Measurements from ENCODE around the gene RFWD3. TPM values are rescaled to one million over a fixed set of nuclear protein-coding genes. Genes with fewer than 3 reads are reported as not detected.

The RFWD3 gene, protein sequence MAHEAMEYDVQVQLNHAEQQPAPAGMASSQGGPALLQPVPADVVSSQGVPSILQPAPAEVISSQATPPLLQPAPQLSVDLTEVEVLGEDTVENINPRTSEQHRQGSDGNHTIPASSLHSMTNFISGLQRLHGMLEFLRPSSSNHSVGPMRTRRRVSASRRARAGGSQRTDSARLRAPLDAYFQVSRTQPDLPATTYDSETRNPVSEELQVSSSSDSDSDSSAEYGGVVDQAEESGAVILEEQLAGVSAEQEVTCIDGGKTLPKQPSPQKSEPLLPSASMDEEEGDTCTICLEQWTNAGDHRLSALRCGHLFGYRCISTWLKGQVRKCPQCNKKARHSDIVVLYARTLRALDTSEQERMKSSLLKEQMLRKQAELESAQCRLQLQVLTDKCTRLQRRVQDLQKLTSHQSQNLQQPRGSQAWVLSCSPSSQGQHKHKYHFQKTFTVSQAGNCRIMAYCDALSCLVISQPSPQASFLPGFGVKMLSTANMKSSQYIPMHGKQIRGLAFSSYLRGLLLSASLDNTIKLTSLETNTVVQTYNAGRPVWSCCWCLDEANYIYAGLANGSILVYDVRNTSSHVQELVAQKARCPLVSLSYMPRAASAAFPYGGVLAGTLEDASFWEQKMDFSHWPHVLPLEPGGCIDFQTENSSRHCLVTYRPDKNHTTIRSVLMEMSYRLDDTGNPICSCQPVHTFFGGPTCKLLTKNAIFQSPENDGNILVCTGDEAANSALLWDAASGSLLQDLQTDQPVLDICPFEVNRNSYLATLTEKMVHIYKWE
- 21.7 TPM for polyA plus RNA-seq (2012; ENCODE audit: insufficient read depth, insufficient read length, low read depth)

DNA sequence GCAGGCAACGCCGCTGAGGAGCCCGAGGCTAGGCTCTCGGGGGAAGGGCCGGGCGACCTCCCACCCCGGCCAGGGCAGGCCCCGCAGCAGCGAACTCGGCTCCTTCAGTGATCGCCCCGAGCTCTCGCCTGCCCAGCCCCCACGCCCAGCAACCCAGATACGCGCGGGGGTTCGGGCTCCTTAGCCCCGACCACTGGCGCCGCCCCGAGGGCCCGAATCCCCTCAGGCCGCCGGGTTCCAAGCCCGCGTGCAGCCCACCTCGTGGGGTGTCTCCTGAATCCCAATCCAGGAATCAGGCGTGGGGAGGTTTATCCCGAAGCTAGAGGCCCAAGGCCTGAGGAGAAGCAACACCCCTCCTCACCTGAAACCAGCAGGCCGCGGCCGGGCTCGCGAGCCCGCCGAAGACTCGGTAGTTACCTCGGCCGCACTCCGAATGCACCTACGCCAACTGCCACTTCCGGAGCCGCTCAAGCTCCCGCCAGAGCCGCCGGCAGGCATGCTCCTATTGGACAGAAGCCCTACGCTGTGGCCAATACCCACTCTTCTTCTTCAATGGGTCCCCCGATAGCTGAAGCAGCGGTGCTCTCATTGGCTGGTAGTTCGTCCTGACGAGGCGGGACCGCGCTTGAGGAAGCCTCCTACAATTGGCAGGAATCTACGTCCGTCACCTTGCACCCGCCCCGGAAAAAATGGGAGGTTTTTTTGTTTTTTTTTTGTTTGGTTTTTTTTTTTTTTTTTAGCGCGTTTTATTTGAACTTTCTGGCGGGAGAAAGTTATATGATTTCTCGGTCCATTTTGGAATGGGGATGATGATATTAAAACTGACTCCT is at the start of gene RFWD3:
TSS of gene RFWD3 (minus strand) at position 453 of the 830 bp plus-strand sequence. CDS start 5,428 bp downstream, outside the sequence.
- Histone ChIP-seq H3K27me3 (no peaks in the 10 kb centered on the region), H3K4me1 (no peaks in the 10 kb centered on the region), H3K36me3 (peaks cover 43% of the 10 kb centered on the region), H3K4me3 (ENCODE audit: low read depth, low read length) (peak within 1 kb of the TSS; percentile 93), H3K9me3 (no peaks in the 10 kb centered on the region)
- TF ChIP-seq, protein P1, sequence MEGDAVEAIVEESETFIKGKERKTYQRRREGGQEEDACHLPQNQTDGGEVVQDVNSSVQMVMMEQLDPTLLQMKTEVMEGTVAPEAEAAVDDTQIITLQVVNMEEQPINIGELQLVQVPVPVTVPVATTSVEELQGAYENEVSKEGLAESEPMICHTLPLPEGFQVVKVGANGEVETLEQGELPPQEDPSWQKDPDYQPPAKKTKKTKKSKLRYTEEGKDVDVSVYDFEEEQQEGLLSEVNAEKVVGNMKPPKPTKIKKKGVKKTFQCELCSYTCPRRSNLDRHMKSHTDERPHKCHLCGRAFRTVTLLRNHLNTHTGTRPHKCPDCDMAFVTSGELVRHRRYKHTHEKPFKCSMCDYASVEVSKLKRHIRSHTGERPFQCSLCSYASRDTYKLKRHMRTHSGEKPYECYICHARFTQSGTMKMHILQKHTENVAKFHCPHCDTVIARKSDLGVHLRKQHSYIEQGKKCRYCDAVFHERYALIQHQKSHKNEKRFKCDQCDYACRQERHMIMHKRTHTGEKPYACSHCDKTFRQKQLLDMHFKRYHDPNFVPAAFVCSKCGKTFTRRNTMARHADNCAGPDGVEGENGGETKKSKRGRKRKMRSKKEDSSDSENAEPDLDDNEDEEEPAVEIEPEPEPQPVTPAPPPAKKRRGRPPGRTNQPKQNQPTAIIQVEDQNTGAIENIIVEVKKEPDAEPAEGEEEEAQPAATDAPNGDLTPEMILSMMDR (IDR thresholded peaks at IDR 0.05; ENCODE audit: low read depth, low read length) = no peak
- peak; percentile 97 for DNase-seq

DNA sequence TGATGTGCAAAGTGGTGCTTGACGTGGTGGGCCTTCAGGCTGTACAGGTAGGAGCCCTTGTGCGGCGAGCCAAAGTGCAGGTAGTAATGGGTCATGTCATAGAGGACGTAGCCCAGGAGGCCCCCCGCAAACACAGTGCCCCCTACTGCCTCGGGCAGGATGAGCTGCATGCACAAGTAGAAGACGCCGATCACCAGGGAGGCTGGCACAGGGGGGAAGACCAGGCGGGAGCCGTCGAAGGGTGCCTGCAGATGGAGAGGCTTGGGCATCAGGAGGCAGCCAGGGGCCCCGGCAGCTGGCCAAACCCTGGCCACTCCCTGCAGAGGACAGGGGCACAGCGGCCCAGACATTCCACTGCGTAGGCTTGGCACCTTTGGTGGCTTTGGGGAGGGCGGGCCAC is 49.7 kb upstream of the RFWD3 start:
- Histone ChIP-seq H3K36me3 (no peaks in the 10 kb centered on the region), H3K4me1 (no peaks in the 10 kb centered on the region), H3K9me3 (no peaks in the 10 kb centered on the region), H3K4me3 (ENCODE audit: low read depth, low read length) (no peak overlapping the region), H3K27me3 (no peaks in the 10 kb centered on the region)
- TF ChIP-seq, protein P1 (IDR thresholded peaks at IDR 0.05; ENCODE audit: low read depth, low read length) = no peak
- no peak for DNase-seq

DNA sequence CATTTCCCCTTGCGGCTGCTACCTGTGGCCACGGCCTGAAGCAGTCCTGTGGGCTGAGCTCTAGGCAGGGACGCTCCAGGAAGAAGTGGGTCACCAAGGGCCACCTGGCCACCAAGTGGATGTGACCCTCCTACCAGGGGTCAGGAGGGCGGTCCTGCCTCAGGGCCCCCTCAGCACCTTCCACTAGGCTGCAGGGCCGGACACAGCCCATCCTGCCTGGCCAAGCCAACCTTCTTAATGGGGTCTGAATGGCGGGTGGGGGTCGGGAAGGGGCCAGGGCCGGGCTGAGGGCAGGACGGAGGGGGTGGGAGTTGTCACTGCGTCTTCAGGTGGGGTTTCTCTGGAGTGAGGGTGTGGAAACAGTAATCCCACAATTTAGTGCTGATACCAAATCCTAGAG is 47.2 kb upstream of the RFWD3 start:
- no peak for DNase-seq
- H3K4me3 ChIP-seq (ENCODE audit: low read depth, low read length) = no peak overlapping the region

DNA sequence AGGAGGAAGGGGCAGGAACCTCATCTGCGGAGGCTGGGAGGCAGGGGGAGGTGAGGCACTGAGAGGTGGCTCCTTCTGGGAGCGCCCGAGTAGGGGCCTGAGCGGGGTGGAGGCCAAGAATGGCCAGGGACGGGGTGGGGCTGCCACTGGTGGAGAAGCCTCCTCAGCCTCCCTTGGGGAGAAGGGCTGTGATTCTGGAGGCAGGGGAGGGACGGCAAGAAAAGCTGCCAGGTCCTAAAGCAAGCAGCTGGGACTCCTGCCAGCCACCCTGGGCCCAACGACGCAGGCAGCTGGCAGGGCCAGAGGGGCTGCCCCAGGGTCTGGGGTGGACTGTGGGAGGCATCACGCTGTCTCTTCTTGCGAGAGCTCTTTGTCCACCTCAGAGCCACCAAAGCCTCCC is 46.6 kb upstream of the RFWD3 start:
- Histone ChIP-seq H3K9me3 (no peaks in the 10 kb centered on the region), H3K27me3 (no peaks in the 10 kb centered on the region), H3K4me1 (no peaks in the 10 kb centered on the region), H3K4me3 (ENCODE audit: low read depth, low read length) (no peak overlapping the region), H3K36me3 (no peaks in the 10 kb centered on the region)
- TF ChIP-seq, protein P1 (IDR thresholded peaks at IDR 0.05; ENCODE audit: low read depth, low read length) = no peak
- no peak for DNase-seq

More for the DNA sequence above, 47.2 kb upstream of the RFWD3 start:
- Histone ChIP-seq H3K4me1 (no peaks in the 10 kb centered on the region), H3K9me3 (no peaks in the 10 kb centered on the region), H3K27me3 (no peaks in the 10 kb centered on the region), H3K36me3 (no peaks in the 10 kb centered on the region)
- TF ChIP-seq, protein P1 (IDR thresholded peaks at IDR 0.05; ENCODE audit: low read depth, low read length) = no peak

DNA sequence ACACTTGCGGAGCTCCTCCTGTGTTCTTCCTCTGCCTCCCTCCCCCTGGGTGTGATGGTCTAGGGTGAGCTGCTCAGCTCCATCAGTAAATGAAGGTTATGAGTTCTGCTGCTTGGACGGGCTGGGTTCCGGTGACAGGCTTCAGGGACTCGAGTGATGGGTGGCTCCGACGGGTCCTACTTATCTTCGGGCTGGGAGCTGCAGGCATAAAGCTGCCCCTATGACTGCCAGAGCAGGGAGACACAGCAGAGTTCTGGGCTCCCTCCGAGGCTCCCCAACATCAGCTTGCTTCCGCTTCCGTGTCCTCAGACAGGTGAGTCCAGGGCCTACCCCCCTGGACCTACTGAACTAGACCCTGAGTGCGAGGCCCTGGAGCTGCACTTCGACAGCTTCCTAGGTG is 45.3 kb upstream of the RFWD3 start:
- Histone ChIP-seq H3K9me3 (no peaks in the 10 kb centered on the region), H3K4me1 (no peaks in the 10 kb centered on the region), H3K4me3 (ENCODE audit: low read depth, low read length) (no peak overlapping the region), H3K27me3 (no peaks in the 10 kb centered on the region), H3K36me3 (no peaks in the 10 kb centered on the region)
- TF ChIP-seq, protein P1 (IDR thresholded peaks at IDR 0.05; ENCODE audit: low read depth, low read length) = no peak
- DNase-seq = no peak
